ENCODE data around the gene FGA.

The FGA gene

GRCh38 chr4:154608361-154609252, 18.1 kb upstream of the FGA start:
- TF ChIP-seq EZH2phosphoT487 (IDR thresholded peaks at IDR 0.05; ENCODE audit: low read depth), result no peak
- TF ChIP-seq, protein P1, sequence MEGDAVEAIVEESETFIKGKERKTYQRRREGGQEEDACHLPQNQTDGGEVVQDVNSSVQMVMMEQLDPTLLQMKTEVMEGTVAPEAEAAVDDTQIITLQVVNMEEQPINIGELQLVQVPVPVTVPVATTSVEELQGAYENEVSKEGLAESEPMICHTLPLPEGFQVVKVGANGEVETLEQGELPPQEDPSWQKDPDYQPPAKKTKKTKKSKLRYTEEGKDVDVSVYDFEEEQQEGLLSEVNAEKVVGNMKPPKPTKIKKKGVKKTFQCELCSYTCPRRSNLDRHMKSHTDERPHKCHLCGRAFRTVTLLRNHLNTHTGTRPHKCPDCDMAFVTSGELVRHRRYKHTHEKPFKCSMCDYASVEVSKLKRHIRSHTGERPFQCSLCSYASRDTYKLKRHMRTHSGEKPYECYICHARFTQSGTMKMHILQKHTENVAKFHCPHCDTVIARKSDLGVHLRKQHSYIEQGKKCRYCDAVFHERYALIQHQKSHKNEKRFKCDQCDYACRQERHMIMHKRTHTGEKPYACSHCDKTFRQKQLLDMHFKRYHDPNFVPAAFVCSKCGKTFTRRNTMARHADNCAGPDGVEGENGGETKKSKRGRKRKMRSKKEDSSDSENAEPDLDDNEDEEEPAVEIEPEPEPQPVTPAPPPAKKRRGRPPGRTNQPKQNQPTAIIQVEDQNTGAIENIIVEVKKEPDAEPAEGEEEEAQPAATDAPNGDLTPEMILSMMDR (IDR thresholded peaks at IDR 0.05; ENCODE audit: low read depth, low read length), result no peak
- no peak overlapping the region for H3K9ac ChIP-seq (ENCODE audit: low read length)
- no peaks in the 10 kb centered on the region for H3K9me3 ChIP-seq (ENCODE audit: insufficient read depth, low read length)
- no peak overlapping the region for H2AFZ ChIP-seq (ENCODE audit: low read depth, low read length)
- no peaks in the 10 kb centered on the region for H3K36me3 ChIP-seq (replicated peaks; ENCODE audit: low read depth, low read length)
- H3K27me3 ChIP-seq (ENCODE audit: low read depth, low read length), result peaks cover 10% of the 10 kb centered on the region
- no peak overlapping the region for H3K4me3 ChIP-seq (ENCODE audit: low read length)
- H3K4me2 ChIP-seq (ENCODE audit: low read length), result no peak overlapping the region
- H3K79me2 ChIP-seq (ENCODE audit: low read length), result no peaks in the 10 kb centered on the region
- H3K4me1 ChIP-seq (ENCODE audit: low read length), result no peaks in the 10 kb centered on the region
- H3K27ac ChIP-seq (ENCODE audit: low read length), result no peak overlapping the region
- H4K20me1 ChIP-seq (ENCODE audit: insufficient read depth, low read length), result no peaks in the 10 kb centered on the region

DNA sequence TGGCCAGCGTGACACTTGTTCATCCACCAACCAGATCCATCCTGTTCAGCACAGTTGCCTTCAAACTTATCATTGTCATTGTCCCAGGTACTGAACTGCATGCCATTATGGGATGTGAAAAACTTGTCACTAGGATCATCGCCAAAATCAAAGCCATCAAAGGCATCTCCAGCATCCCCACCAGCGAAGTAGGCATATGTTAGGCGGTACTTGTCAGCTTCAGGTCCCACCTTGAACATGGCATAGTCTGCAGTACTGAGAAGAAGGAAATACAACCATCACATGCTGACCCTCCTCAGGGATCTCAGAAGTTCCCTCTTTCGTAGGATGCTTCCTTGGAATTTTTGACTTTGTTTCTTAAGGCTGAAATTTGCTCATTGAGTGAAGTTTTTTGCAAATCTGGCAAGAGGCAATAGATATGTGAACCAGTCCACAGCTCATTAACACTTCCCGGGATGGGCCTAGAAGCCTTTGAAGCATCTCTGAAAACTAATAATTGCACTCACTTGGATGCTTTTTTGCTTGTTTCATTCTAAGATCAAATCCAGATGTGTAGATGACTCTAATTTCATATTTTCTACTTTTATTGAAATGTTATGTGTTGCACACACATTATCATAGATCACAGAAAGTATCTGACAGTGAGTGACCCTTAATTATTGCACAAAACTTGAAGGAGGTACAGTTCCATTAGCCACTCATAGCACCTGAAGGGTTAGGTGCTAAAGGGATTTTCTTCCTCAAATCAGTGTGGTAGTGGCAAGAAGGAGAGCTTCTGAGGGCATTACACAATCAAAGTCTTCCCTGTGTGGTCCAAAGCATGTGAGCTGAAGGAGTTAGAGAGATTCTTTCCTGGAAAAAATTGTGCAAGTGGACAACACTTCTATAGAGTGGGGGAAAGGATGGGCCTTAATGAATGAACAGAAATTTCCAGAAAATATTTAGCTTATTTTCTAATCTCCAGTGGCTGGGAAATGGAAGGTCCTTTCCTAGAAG, 16.5 kb upstream of the FGA start:
- no peak overlapping the region for H3K4me3 ChIP-seq (ENCODE audit: low read length)
- H3K27me3 ChIP-seq (ENCODE audit: low read depth, low read length), result peaks cover 10% of the 10 kb centered on the region
- no peaks in the 10 kb centered on the region for H3K9me3 ChIP-seq (ENCODE audit: insufficient read depth, low read length)
- H2AFZ ChIP-seq (ENCODE audit: low read depth, low read length), result no peak overlapping the region
- no peaks in the 10 kb centered on the region for H3K36me3 ChIP-seq (replicated peaks; ENCODE audit: low read depth, low read length)
- no peak overlapping the region for H3K27ac ChIP-seq (ENCODE audit: low read length)
- H4K20me1 ChIP-seq (ENCODE audit: insufficient read depth, low read length), result no peaks in the 10 kb centered on the region
- TF ChIP-seq, protein P1 (IDR thresholded peaks at IDR 0.05; ENCODE audit: low read depth, low read length), result no peak
- no peak for TF ChIP-seq EZH2phosphoT487 (IDR thresholded peaks at IDR 0.05; ENCODE audit: low read depth)
- no peaks in the 10 kb centered on the region for H3K79me2 ChIP-seq (ENCODE audit: low read length)
- H3K9ac ChIP-seq (ENCODE audit: low read length), result no peak overlapping the region
- H3K4me2 ChIP-seq (ENCODE audit: low read length), result no peak overlapping the region
- H3K4me1 ChIP-seq (ENCODE audit: low read length), result no peaks in the 10 kb centered on the region

GRCh38 chr4:154604696-154605200, 14.2 kb upstream of the FGA start:
- Histone ChIP-seq H3K4me2 (ENCODE audit: low read length) (no peak overlapping the region), H2AFZ (ENCODE audit: low read depth, low read length) (no peak overlapping the region)
- TF ChIP-seq, protein P1 (IDR thresholded peaks at IDR 0.05; ENCODE audit: low read depth, low read length), result no peak
- TF ChIP-seq EZH2phosphoT487 (IDR thresholded peaks at IDR 0.05; ENCODE audit: low read depth), result no peak

More at GRCh38 chr4:154604696-154605200, 14.2 kb upstream of the FGA start:
- no peaks in the 10 kb centered on the region for H4K20me1 ChIP-seq (ENCODE audit: insufficient read depth, low read length)
- H3K79me2 ChIP-seq (ENCODE audit: low read length), result no peaks in the 10 kb centered on the region
- no peak overlapping the region for H3K9ac ChIP-seq (ENCODE audit: low read length)
- H3K9me3 ChIP-seq (ENCODE audit: insufficient read depth, low read length), result no peaks in the 10 kb centered on the region
- H3K27me3 ChIP-seq (ENCODE audit: low read depth, low read length), result peaks cover 13% of the 10 kb centered on the region
- no peaks in the 10 kb centered on the region for H3K4me1 ChIP-seq (ENCODE audit: low read length)
- no peaks in the 10 kb centered on the region for H3K36me3 ChIP-seq (replicated peaks; ENCODE audit: low read depth, low read length)
- no peak overlapping the region for H3K4me3 ChIP-seq (ENCODE audit: low read length)
- no peak overlapping the region for H3K27ac ChIP-seq (ENCODE audit: low read length)
